HEK293 (cell line): ENCODE measurements around the gene PRPF19.

ENCODE experiments used
- CTCF ChIA-PET: fragments of 350-600 bp; formaldehyde crosslinking; extraction: SDS; loops from one replicate; lab custom pipeline; 2021; ENCODE audit warnings: antibody characterized with exemption; lab: Yijun Ruan, JAX
- POLR2A ChIA-PET: fragments of 300-600 bp; formaldehyde crosslinking; extraction: SDS; loops from one replicate; lab custom pipeline; 2020; ENCODE audit warnings: antibody characterized with exemption, inconsistent platforms; lab: Yijun Ruan, JAX
- H3K27ac ChIP-seq: fragments of 200-500 bp; sonication (Bioruptor generic); 2 replicates; pipeline ENCODE4 v1.5.1; 2014; ENCODE audit warnings: low read depth, low read length, control low read depth, inconsistent platforms; ENCODE audit errors: extremely low read depth
- H3K36me3 ChIP-seq, 2 experiments: fragments of 200-500 bp in 1 of 2; sonication (Bioruptor generic) in 1 of 2; 1 replicate in 1 of 2; 2 replicates in 1 of 2; pipeline ENCODE4 v1.5.1; 2014 to 2017; ENCODE audit warnings: inconsistent platforms in 2 of 2, low read length in 2 of 2; ENCODE audit not compliant: control insufficient read depth in 2 of 2, insufficient read depth in 1 of 2
- H3K4me1 ChIP-seq: fragments of 200-500 bp; sonication (Bioruptor generic); 2 replicates; pipeline ENCODE4 v1.5.1; 2014; ENCODE audit warnings: mild to moderate bottlenecking, low read length, inconsistent platforms; ENCODE audit not compliant: control insufficient read depth, insufficient read depth
- H3K4me3 ChIP-seq: 2 replicates; pipeline ENCODE4 v1.5.1; 2011; ENCODE audit warnings: low read depth, mild to moderate bottlenecking, control low read depth, low read length, moderate library complexity
- H3K9me3 ChIP-seq: fragments of 200-500 bp; sonication (Bioruptor generic); 2 replicates; pipeline ENCODE4 v1.5.1; 2014; ENCODE audit warnings: low read depth, low read length, inconsistent platforms; ENCODE audit not compliant: control insufficient read depth, insufficient read depth
- GLIS1 ChIP-seq: fragments of 450-650 bp; formaldehyde crosslinking; IDR thresholded peaks from 2 replicates; pipeline ENCODE4 v1.5.1; 2016; ENCODE audit warnings: missing biosample characterization, missing genetic modification characterization
- KLF8 ChIP-seq: fragments of 450-650 bp; formaldehyde crosslinking; IDR thresholded peaks from 2 replicates; pipeline ENCODE4 v1.5.1; 2016; ENCODE audit warnings: missing biosample characterization, missing genetic modification characterization
- ZBTB11 ChIP-seq: fragments of 450-650 bp; formaldehyde crosslinking; conservative IDR thresholded peaks from 2 replicates; pipeline ENCODE4 v1.5.1; 2016; ENCODE audit warnings: low read depth, missing biosample characterization, missing genetic modification characterization
- ZBTB17 ChIP-seq: fragments of 450-650 bp; formaldehyde crosslinking; IDR thresholded peaks from 2 replicates; pipeline ENCODE4 v1.5.1; 2016; ENCODE audit warnings: missing biosample characterization, missing genetic modification characterization
- ZBTB44 ChIP-seq: fragments of 450-650 bp; IDR thresholded peaks from 2 replicates; pipeline ENCODE4 v1.5.1; 2018; ENCODE audit warnings: missing biosample characterization, mild to moderate bottlenecking, missing genetic modification characterization
- ZFHX2 ChIP-seq: fragments of 450-650 bp; formaldehyde crosslinking; conservative IDR thresholded peaks from 2 replicates; pipeline ENCODE4 v1.5.1; 2016; ENCODE audit warnings: missing biosample characterization, missing genetic modification characterization
- ZNF16 ChIP-seq: fragments of 450-650 bp; formaldehyde crosslinking; IDR thresholded peaks from 2 replicates; pipeline ENCODE4 v1.5.1; 2016; ENCODE audit warnings: low read depth, missing biosample characterization, missing genetic modification characterization
- ZNF174 ChIP-seq: fragments of 450-650 bp; formaldehyde crosslinking; IDR thresholded peaks from 2 replicates; pipeline ENCODE4 v1.5.0; 2017; ENCODE audit warnings: missing biosample characterization, mild to moderate bottlenecking, missing genetic modification characterization
- ZNF398 ChIP-seq: fragments of 450-650 bp; formaldehyde crosslinking; IDR thresholded peaks from 2 replicates; pipeline ENCODE4 v1.5.1; 2017; ENCODE audit warnings: missing biosample characterization, missing genetic modification characterization
- ZNF600 ChIP-seq: fragments of 450-650 bp; formaldehyde crosslinking; IDR thresholded peaks from 2 replicates; pipeline ENCODE4 v1.5.1; 2016; ENCODE audit warnings: missing biosample characterization, missing genetic modification characterization
- ZNF692 ChIP-seq: fragments of 450-650 bp; formaldehyde crosslinking; IDR thresholded peaks from 2 replicates; pipeline ENCODE4 v1.5.1; 2016; ENCODE audit warnings: missing biosample characterization, missing genetic modification characterization
- ZNF843 ChIP-seq: fragments of 450-650 bp; formaldehyde crosslinking; IDR thresholded peaks from 2 replicates; pipeline ENCODE4 v1.5.1; 2016; ENCODE audit warnings: missing biosample characterization, missing genetic modification characterization

Gene PRPF19

GRCh38 chr11:60844045-60844869 is 62.1 kb downstream of the PRPF19 start (continued):
- TF ChIP-seq ZBTB11 (tag by site-specific recombination) (no peak), KLF8 (tag by site-specific recombination) (no peak), GLIS1 (tag by site-specific recombination) (peak; percentile 56), ZNF174 (no peak), ZNF16 (tag by site-specific recombination) (no peak), ZNF692 (tag by site-specific recombination) (peak; percentile 85), ZFHX2 (tag by site-specific recombination) (peak; percentile 41; the same call in 1 of the 2 replicates), ZBTB44 (tag by site-specific recombination) (no peak), ZNF600 (tag by site-specific recombination) (0 out of 2 replicates have a peak, but pooled peaks have one; percentile 36), ZNF398 (peak; percentile 72)

- CTCF ChIA-PET, result interaction anchor here (0.7 to 3.7 kb wide), 4 partner anchors 11 to 314 kb away, joined by 3 to 17 read pairs (median 6); no protein-coding TSS in a partner anchor
- Histone ChIP-seq H3K36me3 (peaks cover 0 to 20% of the 10 kb centered on the region in 2 experiments; a peak in 1 of 3 replicates), H3K27ac (peak overlapping the region; percentile 44; the same call in 1 of the 2 replicates), H3K4me1 (no peaks in the 10 kb centered on the region), H3K9me3 (no peaks in the 10 kb centered on the region), H3K4me3 (peak overlapping the region; percentile 88)
- TF ChIP-seq ZNF843 (tag by site-specific recombination) (no peak), ZBTB17 (tag by site-specific recombination) (peak; percentile 17; the same call in 1 of the 2 replicates)
- POLR2A ChIA-PET, result no interaction called here
Observed at GRCh38 chr11:60842668-60843600, 63.5 kb downstream of the PRPF19 start.
